Stimulated activated effector memory CD8-positive, alpha-beta T cell treated with anti-CD3 and anti-CD28 coated beads, Interleukin-12 subunit alpha, Interleukin-12 subunit beta, amount 100 ng/mL, for 72 hours (primary cell): ENCODE data around the gene SMC6.

Experiments
- ATAC-seq: fragments of 150-1000 bp; cut with Tn5 transposase; 2 replicates; pipeline ENCODE4 v1.10.0; 2021
- DNase-seq, 2 donors: peaks; one replicate each; pipeline ENCODE4 v3.0.0; 2021 to 2022; ENCODE audit warnings: low spot score in 2 of 2
- H3K27ac Mint-ChIP-seq: one replicate; pipeline ENCODE4 v1.8.0; 2022; ENCODE audit warnings: mild to moderate bottlenecking, mixed read lengths
- H3K36me3 Mint-ChIP-seq: one replicate; pipeline ENCODE4 v1.8.0; 2022; ENCODE audit warnings: mild to moderate bottlenecking, mixed read lengths
- H3K4me1 Mint-ChIP-seq: one replicate; pipeline ENCODE4 v1.8.0; 2022; ENCODE audit warnings: mixed read lengths
- H3K4me3 Mint-ChIP-seq: one replicate; pipeline ENCODE4 v1.8.0; 2022; ENCODE audit warnings: mild to moderate bottlenecking, mixed read lengths
- H3K9me3 Mint-ChIP-seq: one replicate; pipeline ENCODE4 v1.8.0; 2022; ENCODE audit warnings: mixed read lengths

SMC6 gene

DNA sequence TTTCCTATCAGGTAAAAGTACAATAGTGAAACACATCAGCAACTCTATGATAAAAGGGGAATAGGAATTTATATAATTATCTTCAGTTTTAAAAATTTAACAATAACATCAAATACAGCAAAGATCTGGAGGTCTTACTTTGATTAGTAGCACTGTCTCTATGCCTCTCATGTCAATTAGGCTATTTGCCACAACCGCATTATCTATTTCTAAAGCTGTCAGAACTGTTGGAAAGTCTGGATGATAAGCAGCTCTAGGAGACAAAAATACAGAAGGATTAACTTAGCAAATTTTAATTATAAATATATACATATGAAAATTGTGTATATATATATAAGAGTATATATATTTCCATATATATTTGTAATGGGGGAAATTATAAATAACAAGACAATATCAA lies 45.1 kb downstream of the SMC6 start:
- Mint-ChIP-seq H3K27ac (no peak overlapping the region), H3K36me3 (peaks cover 56% of the 10 kb centered on the region), H3K4me1 (no peaks in the 10 kb centered on the region), H3K4me3 (no peak overlapping the region), H3K9me3 (no peaks in the 10 kb centered on the region)
- DNase-seq (no peak), ATAC-seq (no peak)

DNA sequence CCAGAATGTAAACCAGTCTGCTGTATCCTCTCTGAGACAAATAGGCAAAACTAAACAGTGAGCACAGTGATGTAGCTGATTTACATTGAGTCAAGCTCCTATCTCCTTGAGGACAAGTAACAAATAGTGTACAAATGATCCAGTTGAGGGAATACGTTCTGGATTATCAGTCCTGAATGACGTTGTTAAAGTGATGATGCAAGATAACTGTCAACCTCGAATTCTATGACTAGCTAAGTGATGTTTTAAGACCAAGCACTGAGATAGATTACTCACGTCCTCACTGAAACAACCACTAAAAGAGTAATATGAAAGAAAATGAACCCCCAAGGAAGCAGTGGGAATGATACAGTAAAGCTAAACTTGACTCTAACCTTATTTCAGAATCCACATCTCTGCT lies 46.8 kb downstream of the SMC6 start:
- Mint-ChIP-seq H3K4me3 (no peak overlapping the region), H3K4me1 (no peaks in the 10 kb centered on the region), H3K36me3 (peaks cover 56% of the 10 kb centered on the region), H3K9me3 (no peaks in the 10 kb centered on the region), H3K27ac (peak overlapping the region; percentile 20)
- DNase-seq (no peak), ATAC-seq (no peak)

DNA sequence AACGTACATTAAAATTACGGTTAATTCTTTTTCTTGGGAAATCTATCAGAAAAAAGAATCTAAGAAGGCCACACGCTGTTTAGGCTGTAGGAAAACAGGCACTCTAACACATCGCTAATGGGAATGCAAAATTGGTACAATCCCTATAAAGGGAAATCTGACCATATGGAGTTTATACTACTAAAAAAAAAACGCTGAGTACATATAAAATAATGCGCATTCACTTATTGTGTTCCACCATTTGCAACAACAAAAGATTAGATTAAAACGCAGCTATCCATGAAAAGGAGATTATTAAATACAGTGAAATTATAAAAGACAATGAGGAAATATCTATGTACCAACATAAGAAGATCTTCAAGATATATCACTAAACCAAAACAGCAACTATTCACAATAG lies 62.8 kb downstream of the SMC6 start:
- ATAC-seq (no peak), DNase-seq (no peak)
- Mint-ChIP-seq H3K36me3 (peaks cover 71% of the 10 kb centered on the region), H3K9me3 (no peaks in the 10 kb centered on the region), H3K4me3 (no peak overlapping the region), H3K4me1 (no peaks in the 10 kb centered on the region), H3K27ac (no peak overlapping the region)

DNA sequence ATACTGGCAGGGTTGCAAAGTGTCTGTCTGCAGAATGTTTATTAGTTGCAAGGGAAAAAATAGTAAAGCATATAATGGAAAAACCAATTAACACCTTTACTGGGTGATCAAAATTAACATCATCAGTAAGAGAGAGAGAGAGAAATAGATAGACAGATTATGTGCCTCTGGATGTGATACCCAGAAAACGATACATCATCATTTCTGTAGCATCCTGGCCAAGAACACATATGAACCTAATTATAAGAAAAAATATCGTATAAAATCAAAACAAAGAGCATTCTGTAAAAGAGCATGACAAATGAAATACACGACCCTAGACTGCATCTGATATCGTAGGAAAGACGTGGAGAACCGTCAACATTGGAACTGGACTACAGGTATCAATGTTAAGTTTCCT lies 64.6 kb downstream of the SMC6 start:
- Mint-ChIP-seq H3K9me3 (no peaks in the 10 kb centered on the region), H3K4me3 (no peak overlapping the region), H3K36me3 (peaks cover 80% of the 10 kb centered on the region), H3K4me1 (no peaks in the 10 kb centered on the region), H3K27ac (no peak overlapping the region)
- no peak for ATAC-seq
- no peak for DNase-seq

DNA sequence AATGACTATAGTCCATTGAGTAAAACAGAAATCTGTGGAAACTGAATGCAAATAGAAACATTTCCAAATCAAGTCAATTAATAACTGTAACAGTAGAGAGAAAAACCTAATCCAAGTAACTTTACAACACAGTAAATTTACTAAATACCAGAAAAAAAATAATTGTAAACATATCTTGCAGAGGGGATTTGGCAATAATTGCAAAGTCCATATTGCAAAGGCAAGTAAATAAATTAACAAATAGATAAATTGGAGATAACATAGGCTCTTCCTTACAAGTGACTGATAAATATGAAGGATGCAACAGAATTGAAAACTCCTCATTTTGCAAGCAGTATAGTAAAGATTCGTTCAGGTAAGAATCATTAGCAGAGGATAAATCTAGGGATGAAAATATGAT lies 65.0 kb downstream of the SMC6 start:
- ATAC-seq (no peak), DNase-seq (no peak)
- H3K36me3 Mint-ChIP-seq, result peaks cover 78% of the 10 kb centered on the region
- no peaks in the 10 kb centered on the region for H3K9me3 Mint-ChIP-seq
- H3K27ac Mint-ChIP-seq, result no peak overlapping the region
- no peak overlapping the region for H3K4me3 Mint-ChIP-seq
- no peaks in the 10 kb centered on the region for H3K4me1 Mint-ChIP-seq

DNA sequence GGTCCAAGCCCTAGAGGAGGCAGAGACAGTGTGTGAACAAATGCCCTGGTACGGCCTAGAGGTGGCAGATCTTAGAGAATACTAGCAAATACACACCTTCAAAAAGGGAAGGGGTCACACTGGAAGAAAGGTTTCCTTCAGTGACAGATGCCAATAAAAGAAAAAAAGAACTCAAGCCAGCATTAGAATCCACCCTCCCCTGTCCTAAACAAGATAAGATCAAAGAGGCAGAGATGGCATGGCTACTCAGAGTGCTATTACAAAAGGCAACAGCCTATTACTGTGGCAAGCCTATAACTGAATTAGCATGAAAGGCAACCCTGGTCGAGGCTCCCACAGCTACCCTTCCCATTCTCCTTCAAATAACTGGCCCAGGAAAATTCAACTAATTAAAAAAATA lies 69.6 kb downstream of the SMC6 start:
- H3K4me3 Mint-ChIP-seq, result no peak overlapping the region
- no peak for ATAC-seq
- no peaks in the 10 kb centered on the region for H3K4me1 Mint-ChIP-seq
- DNase-seq, result no peak
- no peaks in the 10 kb centered on the region for H3K9me3 Mint-ChIP-seq
- H3K36me3 Mint-ChIP-seq, result peaks cover 84% of the 10 kb centered on the region
- no peak overlapping the region for H3K27ac Mint-ChIP-seq

DNA sequence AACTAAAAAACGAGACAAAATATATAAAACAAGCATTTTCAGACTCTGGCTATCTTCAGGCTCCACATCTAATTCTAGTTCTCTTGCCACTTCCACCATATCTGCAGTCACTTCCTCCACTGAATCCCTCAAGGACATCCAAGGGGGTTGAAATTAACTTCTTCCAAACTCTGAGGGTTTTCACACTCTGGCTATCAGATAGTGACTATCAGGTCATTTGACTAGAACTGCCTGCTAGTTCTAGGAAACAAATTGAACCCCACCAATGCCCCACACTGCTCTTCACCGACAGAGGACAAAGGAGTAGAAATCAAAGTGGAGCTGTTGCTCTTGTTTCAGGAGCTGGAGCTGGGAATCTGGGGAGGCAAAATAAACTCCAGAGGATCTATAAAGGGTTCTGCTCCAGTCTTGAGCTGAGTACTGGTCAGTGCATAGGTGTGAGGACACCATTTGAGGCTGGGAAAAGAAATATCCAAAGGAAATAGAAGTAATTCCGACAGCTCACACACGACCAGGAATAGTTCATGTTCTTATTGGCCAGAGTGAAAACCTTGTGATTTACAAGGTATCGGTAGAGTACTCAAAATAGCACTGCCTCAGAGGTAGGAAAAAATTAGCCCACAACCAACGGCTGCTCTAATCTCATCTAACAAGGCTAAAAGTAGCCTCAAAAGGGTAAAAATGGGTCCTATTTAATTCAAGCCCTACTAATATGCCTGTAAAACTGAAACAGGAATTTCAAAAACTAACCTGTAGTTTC lies 71.3 kb downstream of the SMC6 start:
- DNase-seq, result no peak
- Mint-ChIP-seq H3K27ac (no peak overlapping the region), H3K9me3 (no peaks in the 10 kb centered on the region), H3K4me1 (no peaks in the 10 kb centered on the region), H3K36me3 (peaks cover 85% of the 10 kb centered on the region), H3K4me3 (no peak overlapping the region)
- no peak for ATAC-seq

DNA sequence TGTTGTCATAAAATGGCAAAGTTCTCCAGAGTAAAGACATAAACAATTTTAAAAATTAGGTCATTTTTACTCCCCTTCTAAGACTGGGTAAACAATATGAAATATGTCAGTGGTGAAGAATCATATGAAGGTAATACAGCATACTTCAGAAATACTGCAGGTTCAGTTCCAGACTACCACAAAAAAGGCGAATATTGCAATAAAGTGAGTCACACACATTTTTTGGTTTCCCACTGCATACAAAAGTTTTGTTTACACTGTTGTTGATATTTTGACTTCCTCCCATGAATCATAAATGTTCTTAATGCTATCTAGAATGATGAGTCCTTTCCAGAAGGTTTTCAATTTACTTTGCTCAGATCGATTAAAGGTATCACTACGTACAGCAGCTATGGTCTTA lies 73.5 kb downstream of the SMC6 start:
- no peaks in the 10 kb centered on the region for H3K4me1 Mint-ChIP-seq
- H3K27ac Mint-ChIP-seq, result no peak overlapping the region
- H3K9me3 Mint-ChIP-seq, result no peaks in the 10 kb centered on the region
- DNase-seq, result no peak
- ATAC-seq, result no peak
- H3K36me3 Mint-ChIP-seq, result peaks cover 83% of the 10 kb centered on the region
- no peak overlapping the region for H3K4me3 Mint-ChIP-seq

DNA sequence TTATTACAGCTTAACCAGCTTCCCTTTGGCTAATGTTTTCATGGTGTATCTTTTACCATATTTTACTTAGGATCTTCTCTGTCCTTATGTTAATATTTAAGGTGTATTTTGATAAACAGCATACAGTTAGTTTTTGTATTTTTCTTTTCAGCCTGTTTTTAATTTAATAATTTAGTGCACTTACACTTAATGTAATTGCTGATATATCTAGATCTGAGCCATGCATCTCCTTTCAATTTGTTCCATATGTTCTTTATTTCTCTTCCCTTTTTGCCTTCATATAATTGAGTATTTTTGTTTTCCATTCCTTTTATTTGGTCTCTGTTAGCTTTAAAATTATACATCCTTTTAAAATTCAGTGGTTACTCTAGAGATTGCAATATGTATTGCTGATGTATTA lies 78.8 kb downstream of the SMC6 start:
- no peaks in the 10 kb centered on the region for H3K4me1 Mint-ChIP-seq
- H3K27ac Mint-ChIP-seq, result no peak overlapping the region
- no peaks in the 10 kb centered on the region for H3K9me3 Mint-ChIP-seq
- peaks cover 47% of the 10 kb centered on the region for H3K36me3 Mint-ChIP-seq
- ATAC-seq (no peak), DNase-seq (no peak)
- H3K4me3 Mint-ChIP-seq, result no peak overlapping the region

DNA sequence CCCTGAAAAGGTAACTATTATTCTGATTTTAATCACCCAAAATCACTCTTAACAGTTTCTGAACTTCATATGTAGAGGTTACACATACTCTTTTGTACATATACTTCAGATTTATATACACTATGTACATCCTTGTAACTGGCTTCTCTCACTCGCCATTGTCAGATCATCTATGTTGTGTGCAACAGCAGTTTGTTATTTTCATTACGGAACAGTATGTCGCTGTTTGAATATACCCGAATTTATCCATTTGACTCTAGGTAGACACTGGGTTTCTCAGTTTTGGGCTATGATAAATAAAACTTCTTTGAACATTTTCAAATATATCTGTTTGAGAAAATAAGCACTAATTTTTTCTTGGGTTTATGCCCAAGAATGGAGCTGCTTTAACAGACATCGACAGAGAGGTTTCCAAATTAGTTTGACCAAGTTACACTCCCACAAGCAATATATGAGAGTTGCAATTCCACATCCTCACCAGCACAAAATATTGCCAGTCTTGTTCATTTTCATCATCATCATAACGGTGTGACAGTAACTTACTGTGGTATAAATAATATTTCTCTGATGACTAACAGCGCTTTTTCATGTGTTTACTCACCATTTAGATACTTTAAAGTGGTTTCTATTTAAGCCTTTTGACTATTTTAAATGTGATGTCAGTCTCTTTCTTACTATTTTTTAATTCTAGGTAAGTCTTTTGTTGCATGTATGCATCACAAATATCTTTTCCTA lies 80.9 kb downstream of the SMC6 start:
- no peak overlapping the region for H3K27ac Mint-ChIP-seq
- DNase-seq (no peak), ATAC-seq (peak; percentile 98)
- no peaks in the 10 kb centered on the region for H3K4me1 Mint-ChIP-seq
- H3K9me3 Mint-ChIP-seq, result no peaks in the 10 kb centered on the region
- no peak overlapping the region for H3K4me3 Mint-ChIP-seq
- peaks cover 42% of the 10 kb centered on the region for H3K36me3 Mint-ChIP-seq

DNA sequence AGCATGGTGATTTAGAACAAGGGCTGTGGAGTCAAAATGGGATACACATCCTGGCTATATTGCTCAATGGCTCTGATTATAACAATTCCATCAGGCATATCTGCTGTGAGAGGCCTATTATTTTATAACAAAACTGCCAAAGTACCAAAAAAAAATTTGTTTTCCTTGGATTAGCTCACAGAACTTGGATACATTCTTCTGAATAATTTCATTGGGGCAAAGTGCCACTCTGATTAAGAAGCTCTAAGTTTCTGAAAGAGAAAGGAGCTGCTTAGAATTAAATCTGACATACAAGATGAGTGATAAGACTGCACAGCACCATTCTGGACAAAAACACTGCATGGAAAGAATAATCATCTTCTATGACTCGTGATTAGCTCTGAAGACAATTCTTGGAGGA lies 85.7 kb downstream of the SMC6 start:
- H3K27ac Mint-ChIP-seq, result no peak overlapping the region
- DNase-seq (no peak), ATAC-seq (no peak)
- H3K36me3 Mint-ChIP-seq, result peaks cover 56% of the 10 kb centered on the region
- H3K9me3 Mint-ChIP-seq, result no peaks in the 10 kb centered on the region
- no peaks in the 10 kb centered on the region for H3K4me1 Mint-ChIP-seq
- H3K4me3 Mint-ChIP-seq, result no peak overlapping the region

DNA sequence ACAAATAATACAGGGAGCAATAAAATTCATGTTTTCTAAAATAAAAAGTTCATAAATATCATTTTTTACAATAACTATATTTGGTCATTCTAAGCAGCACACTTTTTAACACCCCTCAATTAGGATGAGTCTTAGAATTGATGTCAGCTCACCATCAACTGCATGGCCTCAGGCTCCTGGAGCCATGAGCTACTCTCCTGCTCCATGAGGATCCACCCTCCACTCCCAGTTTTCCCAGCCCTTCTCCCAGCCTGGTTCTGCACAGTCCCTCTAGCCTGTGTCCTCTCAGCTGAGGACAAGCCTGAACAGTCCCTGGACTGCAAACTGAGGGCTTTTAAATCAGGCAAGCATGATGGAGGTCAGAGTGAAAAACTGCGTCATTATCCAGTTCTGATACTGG lies 89.1 kb downstream of the SMC6 start:
- Mint-ChIP-seq H3K9me3 (no peaks in the 10 kb centered on the region), H3K36me3 (peaks cover 54% of the 10 kb centered on the region), H3K27ac (no peak overlapping the region), H3K4me1 (peaks cover 4% of the 10 kb centered on the region), H3K4me3 (no peak overlapping the region)
- DNase-seq, result no peak
- no peak for ATAC-seq

DNA sequence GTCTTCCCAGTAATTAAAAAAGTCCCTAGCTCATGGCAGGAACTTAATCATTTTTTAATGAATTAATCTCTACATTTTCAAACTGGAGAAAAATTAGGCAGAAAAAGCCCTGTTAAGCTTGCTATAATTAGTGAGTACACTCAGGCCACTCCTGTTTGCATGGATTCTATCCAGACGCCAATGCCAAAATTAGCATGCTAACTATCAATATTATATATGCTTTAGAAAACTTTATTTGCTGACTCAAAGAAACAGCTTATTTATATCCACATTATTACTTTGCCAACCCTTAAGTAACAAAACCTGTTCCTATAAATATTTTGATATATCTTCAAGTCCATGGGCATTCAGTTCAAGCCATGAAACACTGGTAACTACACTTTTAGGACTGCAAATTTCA lies 90.9 kb downstream of the SMC6 start:
- Mint-ChIP-seq H3K4me3 (no peak overlapping the region), H3K4me1 (peaks cover 9% of the 10 kb centered on the region), H3K27ac (no peak overlapping the region), H3K9me3 (no peaks in the 10 kb centered on the region), H3K36me3 (peaks cover 49% of the 10 kb centered on the region)
- ATAC-seq, result no peak
- DNase-seq, result no peak

DNA sequence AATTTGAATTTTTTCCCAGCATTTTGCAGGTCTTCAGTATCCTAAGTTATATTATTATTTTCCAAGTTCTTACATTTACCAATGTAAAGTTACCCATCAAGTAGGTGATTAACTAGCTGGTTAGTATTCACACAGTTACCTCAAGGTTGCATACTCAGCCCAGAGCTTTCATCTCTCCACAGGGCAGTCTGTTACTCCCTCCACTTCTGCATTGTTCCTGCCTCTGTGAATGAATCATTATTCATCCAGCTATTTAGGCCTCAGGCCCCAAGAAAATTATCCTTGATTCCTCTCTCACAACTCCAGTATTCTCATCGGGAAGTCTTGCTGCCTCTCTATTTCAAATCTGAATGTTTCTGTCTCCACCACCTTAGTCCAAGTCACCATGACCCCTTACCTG lies 92.2 kb downstream of the SMC6 start:
- Mint-ChIP-seq H3K4me3 (no peak overlapping the region), H3K27ac (no peak overlapping the region), H3K4me1 (peaks cover 9% of the 10 kb centered on the region), H3K36me3 (peaks cover 44% of the 10 kb centered on the region), H3K9me3 (no peaks in the 10 kb centered on the region)
- DNase-seq (no peak), ATAC-seq (no peak)

DNA sequence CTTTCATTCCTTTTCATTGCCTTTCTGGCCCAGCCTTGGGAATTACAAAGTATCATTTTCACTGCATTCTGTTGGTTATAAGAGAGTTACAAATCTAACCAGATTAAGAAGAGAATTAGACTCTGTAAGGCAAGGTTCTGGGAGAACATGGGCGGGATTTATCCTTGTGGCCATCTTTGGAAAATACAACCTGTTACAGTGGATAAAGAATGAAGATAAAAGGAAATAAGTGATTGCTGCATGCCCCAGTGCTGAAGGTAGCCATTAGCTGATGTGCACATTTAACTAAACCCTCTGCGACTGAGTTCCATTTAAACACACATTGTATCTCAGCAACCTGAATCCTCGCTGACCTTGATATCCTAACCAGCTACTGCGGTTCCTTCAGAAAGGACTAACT lies 93.4 kb downstream of the SMC6 start:
- no peak overlapping the region for H3K27ac Mint-ChIP-seq
- H3K9me3 Mint-ChIP-seq, result no peaks in the 10 kb centered on the region
- peaks cover 9% of the 10 kb centered on the region for H3K4me1 Mint-ChIP-seq
- H3K4me3 Mint-ChIP-seq, result no peak overlapping the region
- DNase-seq (no peak), ATAC-seq (no peak)
- H3K36me3 Mint-ChIP-seq, result peaks cover 32% of the 10 kb centered on the region

DNA sequence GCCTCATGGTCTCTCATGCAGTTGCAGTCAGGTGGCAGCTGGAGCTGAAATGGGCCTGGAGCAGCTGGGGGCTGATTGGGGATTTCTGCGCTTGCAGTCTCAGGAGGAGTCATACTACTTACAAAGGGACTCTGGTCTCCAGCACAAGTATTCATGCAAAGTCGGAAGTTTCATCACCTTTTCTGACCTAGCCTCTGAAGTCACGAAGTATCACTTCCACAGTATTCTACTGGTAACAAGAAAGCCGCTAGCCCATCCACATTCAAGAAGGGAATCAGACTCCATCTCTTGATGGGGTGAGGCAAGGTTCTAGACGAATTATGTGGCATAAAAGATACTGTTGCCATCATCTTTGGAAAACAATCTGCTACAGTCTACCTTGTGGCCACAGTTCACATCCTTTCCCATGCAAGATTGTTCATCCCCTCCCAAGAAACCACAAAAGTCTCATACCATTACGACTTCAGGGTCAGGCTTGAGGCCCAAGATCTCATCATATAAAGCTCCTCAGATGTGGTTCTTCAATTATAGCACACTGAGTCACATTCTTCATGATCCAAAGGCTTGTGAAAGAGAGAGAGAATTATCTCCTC lies 95.3 kb downstream of the SMC6 start:
- Mint-ChIP-seq H3K36me3 (peaks cover 13% of the 10 kb centered on the region), H3K4me3 (no peak overlapping the region), H3K27ac (no peak overlapping the region), H3K4me1 (peaks cover 9% of the 10 kb centered on the region), H3K9me3 (no peaks in the 10 kb centered on the region)
- DNase-seq, result no peak
- peak; percentile 90 for ATAC-seq
